Aorta (tissue), 5 donors: ENCODE data around the gene TARBP2. TPM values are rescaled to one million over a fixed set of nuclear protein-coding genes. Genes with fewer than 3 reads are reported as not detected.

Source experiments
- ATAC-seq: fragments of 200-7000 bp; cut with Tn5 transposase; one replicate; pipeline ENCODE4 v1.9.1; 2022; ENCODE audit warnings: moderate library complexity; ENCODE audit not compliant: low FRiP score
- DNase-seq, 2 donors: peaks; one replicate each; pipeline ENCODE4 v3.0.0-alpha.2; 2020
- H3K27ac ChIP-seq, 2 donors: one replicate each; pipeline ENCODE4 v1.5.1; 2013; ENCODE audit warnings: low read length in 2 of 2, mild to moderate bottlenecking in 2 of 2, moderate library complexity in 2 of 2, control low read depth in 1 of 2, inconsistent platforms in 1 of 2, low read depth in 1 of 2
- H3K27me3 ChIP-seq, 2 donors: one replicate each; pipeline ENCODE4 v1.6.1; 2013; ENCODE audit warnings: control low read depth in 1 of 2, low read length in 1 of 2, mild to moderate bottlenecking in 1 of 2, moderate library complexity in 1 of 2; ENCODE audit not compliant: insufficient read depth in 2 of 2, control insufficient read depth in 1 of 2
- H3K36me3 ChIP-seq, 2 donors: one replicate each; pipeline ENCODE4 v1.6.1; 2013; ENCODE audit warnings: control low read depth in 1 of 2, low read length in 1 of 2, mild to moderate bottlenecking in 1 of 2; ENCODE audit not compliant: insufficient read depth in 2 of 2, control insufficient read depth in 1 of 2
- H3K4me1 ChIP-seq, 2 donors: one replicate each; pipeline ENCODE4 v1.6.1; 2013; ENCODE audit warnings: low read length in 2 of 2, control low read depth in 1 of 2, mild to moderate bottlenecking in 1 of 2, moderate library complexity in 1 of 2; ENCODE audit not compliant: insufficient read depth in 2 of 2, control insufficient read depth in 1 of 2
- H3K4me3 ChIP-seq, 2 donors: one replicate each; pipeline ENCODE4 v1.5.1; 2013; ENCODE audit warnings: low read length in 2 of 2, control low read depth in 1 of 2, mild to moderate bottlenecking in 1 of 2
- H3K9me3 ChIP-seq: one replicate; pipeline ENCODE4 v1.6.1; 2013; ENCODE audit warnings: mild to moderate bottlenecking, low read length; ENCODE audit not compliant: control insufficient read depth
- WGBS, 2 donors: extraction: QIAGEN DNeasy Blood & Tissue Kit; methylation state at CpG; one replicate each; pipeline ENCODE4 v1.1.7; 2013; 5-methylcytosine and 5-hydroxymethylcytosine counted together
- intact Hi-C, 2 donors: fragments of 100-400 bp; cut with DNase I; formaldehyde crosslinking; loops; one replicate each; pipeline versions ENCODE4 v1.14.2 to v1.15.0; 2022
- polyA plus RNA-seq, 2 donors: library from polyadenylated mRNA; stranded (reverse); fragments of 200-250 nt; gene quantifications; one replicate each; pipeline ENCODE4 v1.2.3, GENCODE V29; 2013
- total RNA-seq, 2 donors: library from RNA; stranded (reverse); fragmentation: NEBNext Ultra II Directional; extraction: Animal tissue kit (Norgen Biotek cat#: 25700); gene quantifications; one replicate each; pipeline ENCODE4 v1.2.1, GENCODE V29; 2021
- donor health status: healthy with polysubstance abuse.
- donor health status: Bipolar disorder and iron deficiency.
- donor health status: DM: no; HTN: no; CAD: no.
- donor health status: DM: no; HTN: no; CAD: no.
- donor health status: DM: yes; HTN: yes; CAD: no.

Gene TARBP2
- total and polyA plus RNA-seq, 4 donors = 8.8 to 36.3 (median 17.0) TPM

DNA sequence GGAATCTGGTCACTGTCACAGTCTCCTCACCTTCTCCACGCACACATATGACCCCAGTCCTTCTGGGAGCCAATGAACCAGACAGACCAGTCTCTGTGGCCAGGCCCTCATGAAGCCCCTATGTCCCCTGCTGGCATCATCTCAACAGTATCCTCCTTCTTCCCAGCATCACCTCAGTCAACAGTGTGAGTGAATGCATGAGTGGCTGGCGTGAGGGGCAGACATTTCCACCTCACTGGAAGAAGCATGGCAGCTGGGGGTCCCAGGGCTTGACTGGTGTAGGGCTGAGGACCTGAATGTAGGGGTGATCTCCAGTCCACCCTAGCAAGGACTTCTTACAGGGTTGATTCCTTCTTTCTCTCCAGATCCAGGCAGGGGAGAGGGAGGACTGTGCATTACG, 3.6 kb upstream of the TARBP2 start:
- Histone ChIP-seq H3K27me3 (no peaks in the 10 kb centered on the region), H3K4me1 (peaks cover 0 to under 1% of the 10 kb centered on the region in 2 donors), H3K36me3 (no peaks in the 10 kb centered on the region), H3K27ac (no peak overlapping the region), H3K9me3 (no peaks in the 10 kb centered on the region), H3K4me3 (no peak overlapping the region)
- intact Hi-C loops = no loop called here
- DNase-seq = peak in 1 of 2 donors; percentile 48
- WGBS, 2 donors = 94 to 95% methylated on average over 3 of the region's 3 CpGs
- no peak for ATAC-seq

DNA sequence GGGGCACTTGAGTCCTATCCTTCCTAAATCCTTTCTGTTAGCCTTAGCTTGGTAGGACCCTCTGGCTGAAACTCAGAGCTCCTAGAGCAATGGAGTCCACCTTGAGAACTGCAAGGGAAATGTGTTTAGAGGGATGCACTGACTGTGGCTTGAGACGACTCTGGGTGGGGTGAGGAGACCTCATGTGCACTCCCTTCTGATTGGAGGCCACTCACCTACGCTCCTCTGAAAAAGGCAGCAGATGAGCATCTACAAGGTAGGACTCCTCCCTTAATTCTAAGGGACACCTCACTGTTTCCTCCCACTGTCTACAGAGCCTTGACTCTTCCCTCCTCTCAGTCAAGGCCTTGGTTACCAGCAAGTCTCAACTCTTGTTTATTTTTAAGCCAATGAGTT, 2.9 kb upstream of the TARBP2 start:
- intact Hi-C loops = no loop called here
- H3K27ac ChIP-seq = no peak overlapping the region
- DNase-seq = peak in 1 of 2 donors; percentile 4
- no peaks in the 10 kb centered on the region for H3K27me3 ChIP-seq
- H3K4me3 ChIP-seq = no peak overlapping the region
- WGBS, 2 donors = 86 to 90% methylated on average over 2 of the region's 2 CpGs
- H3K36me3 ChIP-seq = no peaks in the 10 kb centered on the region
- ATAC-seq = no peak
- no peaks in the 10 kb centered on the region for H3K9me3 ChIP-seq
- H3K4me1 ChIP-seq = no peaks in the 10 kb centered on the region

DNA sequence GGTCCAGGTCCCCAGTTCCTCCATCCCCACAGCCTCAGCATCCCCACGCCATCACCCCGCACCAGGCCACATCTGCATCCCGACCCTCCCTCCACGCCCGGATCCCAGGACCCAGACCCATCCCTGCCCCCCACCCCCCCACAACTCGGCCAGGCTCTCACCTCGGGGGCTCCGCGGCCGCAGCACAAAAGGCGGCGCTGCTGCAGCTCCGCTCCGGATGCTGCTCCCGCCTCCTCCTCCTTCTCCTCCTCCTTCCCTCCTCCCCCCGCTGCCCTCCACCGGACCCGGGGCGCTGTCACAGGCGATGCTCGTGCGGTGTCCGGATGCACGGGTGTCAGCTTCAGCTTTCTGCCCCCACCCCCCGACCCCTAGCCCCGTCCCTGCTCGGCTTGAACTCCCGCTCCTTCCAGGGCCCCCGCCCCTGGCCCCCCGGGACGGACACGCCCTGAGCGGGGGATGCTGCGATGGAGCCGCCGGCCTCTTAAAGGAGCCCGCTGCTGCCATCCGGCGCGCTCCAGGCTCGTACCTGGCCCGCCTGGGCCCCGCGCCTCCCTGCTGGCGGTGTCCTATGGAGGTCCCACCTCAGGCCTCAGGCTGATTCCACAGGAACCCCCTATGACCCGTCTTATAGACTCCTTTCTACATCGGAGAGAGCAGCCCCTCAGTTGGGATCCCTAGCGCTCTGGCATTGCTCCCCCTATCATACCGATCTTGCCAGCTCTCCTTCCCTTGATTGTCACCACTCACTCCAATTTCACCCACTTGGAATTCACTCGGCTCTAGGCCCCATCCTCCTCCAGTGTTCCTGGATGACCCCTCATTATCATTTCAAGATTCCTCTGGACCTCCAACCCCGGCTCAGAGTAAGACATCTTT, 1.6 kb upstream of the TARBP2 start, which contains the start of gene MAP3K12:
TSS of gene MAP3K12 (minus strand) at position 193 of the 876 bp plus-strand sequence. CDS start 12,067 bp downstream, outside the sequence.
- DNase-seq (peak; percentile 80 to 89), ATAC-seq (peak; percentile 31)
- intact Hi-C loops = loop anchor here (2.0 to 10.0 kb wide), 2 partner anchors 47 to 175 kb away; partner anchors contain the start of genes AAAS (in 2 of the 2) and PCBP2 (in 1 of the 2)

DNA sequence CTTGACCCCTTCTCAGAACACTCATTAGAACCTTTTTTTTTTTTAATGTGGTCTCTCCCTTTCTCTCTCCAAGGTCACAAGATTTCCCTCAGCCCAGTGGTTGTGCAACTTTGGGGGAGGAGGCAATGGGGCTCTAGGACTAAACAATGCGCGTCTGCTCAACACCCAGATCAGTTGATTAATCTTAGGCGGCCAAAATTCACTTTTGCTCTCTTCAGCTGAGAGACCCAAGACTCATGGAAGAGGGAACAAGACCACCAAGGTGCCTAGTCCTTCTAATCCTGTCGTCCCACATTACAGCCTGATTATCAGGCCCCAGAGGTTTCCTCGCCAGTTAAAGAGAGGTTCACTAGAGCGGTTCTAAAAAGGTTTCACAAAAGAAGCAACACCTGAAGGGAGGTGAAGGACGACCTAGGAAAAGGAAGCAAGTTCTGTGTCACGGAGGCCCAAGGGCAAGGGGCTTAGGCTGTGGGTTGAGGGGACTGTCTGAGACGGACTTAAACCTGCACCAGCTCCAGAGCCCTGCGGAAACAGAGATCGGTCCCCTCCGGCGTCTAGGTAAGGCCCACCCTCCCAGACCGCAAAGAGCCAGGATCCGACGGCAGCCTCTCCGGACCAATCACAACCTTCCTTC, 824 bp upstream of the TARBP2 start:
- peak overlapping the region; percentile 94 to 99 for H3K27ac ChIP-seq
- intact Hi-C loops = loop anchor here (2.0 to 10.0 kb wide), 2 partner anchors 47 to 175 kb away; partner anchors contain the start of genes AAAS (in 2 of the 2) and PCBP2 (in 1 of the 2)
- no peaks in the 10 kb centered on the region for H3K27me3 ChIP-seq
- ATAC-seq (peak; percentile 40), DNase-seq (peak; percentile 4 to 86)
- H3K4me1 ChIP-seq = no peaks in the 10 kb centered on the region
- 1 to 2% methylated on average over 13 to 17 of the region's 17 CpGs for WGBS, 2 donors
- H3K36me3 ChIP-seq = no peaks in the 10 kb centered on the region
- no peaks in the 10 kb centered on the region for H3K9me3 ChIP-seq
- H3K4me3 ChIP-seq = peak overlapping the region; percentile 39 to 82

More for the DNA sequence above, 1.6 kb upstream of the TARBP2 start, which contains the start of gene MAP3K12:
- Histone ChIP-seq H3K4me1 (no peaks in the 10 kb centered on the region), H3K27me3 (no peaks in the 10 kb centered on the region), H3K36me3 (no peaks in the 10 kb centered on the region), H3K27ac (peak within 1 kb of the TSS; percentile 94 to 99), H3K4me3 (peak within 1 kb of the TSS; percentile 39 to 82), H3K9me3 (no peaks in the 10 kb centered on the region)
- 1% methylated on average over 44 to 51 of the region's 51 CpGs for WGBS, 2 donors

DNA sequence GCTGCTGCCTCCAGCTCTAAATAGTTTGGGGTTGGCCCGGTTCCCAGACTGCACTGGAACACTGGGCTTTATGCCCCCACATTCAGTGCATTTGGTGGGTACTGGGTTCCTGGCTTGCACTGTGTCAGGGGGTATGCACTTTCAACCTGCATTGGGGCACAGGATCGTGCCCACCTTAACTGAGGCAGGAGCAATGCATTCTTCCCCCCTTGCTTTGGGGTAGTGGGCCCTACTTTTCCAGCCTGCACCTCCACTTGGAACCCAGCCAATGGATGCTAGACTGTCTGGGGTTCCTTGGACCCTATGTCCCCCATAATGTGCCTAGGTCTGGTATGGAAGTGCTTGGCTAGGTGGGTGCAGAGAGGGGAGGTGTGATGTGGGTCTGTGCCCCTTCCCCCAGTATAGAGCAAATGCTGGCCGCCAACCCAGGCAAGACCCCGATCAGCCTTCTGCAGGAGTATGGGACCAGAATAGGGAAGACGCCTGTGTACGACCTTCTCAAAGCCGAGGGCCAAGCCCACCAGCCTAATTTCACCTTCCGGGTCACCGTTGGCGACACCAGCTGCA, 615 bp downstream of the TARBP2 start:
- DNase-seq (no peak), ATAC-seq (no peak)
- H3K27me3 ChIP-seq = no peaks in the 10 kb centered on the region
- no peaks in the 10 kb centered on the region for H3K4me1 ChIP-seq
- WGBS, 2 donors = 53% methylated on average over 10 of the region's 10 CpGs
- intact Hi-C loops = loop anchor here (2.0 to 10.0 kb wide), 2 partner anchors 49 to 177 kb away; partner anchors contain the start of genes AAAS (in 2 of the 2) and PCBP2 (in 1 of the 2)
- no peaks in the 10 kb centered on the region for H3K9me3 ChIP-seq
- no peaks in the 10 kb centered on the region for H3K36me3 ChIP-seq
- H3K27ac ChIP-seq = peak overlapping the region in 1 of 2 donors; percentile 54
- H3K4me3 ChIP-seq = peak overlapping the region in 1 of 2 donors; percentile 68

DNA sequence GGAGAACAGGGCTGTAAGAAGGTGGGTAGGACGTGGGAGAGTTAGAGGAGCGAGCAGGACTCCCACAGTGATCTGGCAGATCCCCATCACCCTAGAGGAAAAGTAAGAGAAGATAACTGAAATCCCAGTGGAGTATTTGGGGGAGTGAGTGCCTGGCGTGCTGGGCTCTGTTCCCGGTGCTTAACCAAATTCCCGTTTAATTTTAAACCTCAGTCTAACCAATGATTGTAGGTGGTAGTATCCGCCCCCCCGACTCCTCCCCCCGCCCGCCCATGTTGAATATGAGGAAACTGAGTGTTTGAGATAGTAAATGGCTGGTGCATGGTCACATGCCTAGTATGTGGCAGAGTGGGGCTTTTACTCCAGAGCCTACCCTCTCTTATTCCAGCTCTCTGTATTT, 1.2 kb downstream of the TARBP2 start:
- no peaks in the 10 kb centered on the region for H3K4me1 ChIP-seq
- H3K9me3 ChIP-seq = no peaks in the 10 kb centered on the region
- H3K27ac ChIP-seq = peak overlapping the region in 1 of 2 donors; percentile 86
- no peaks in the 10 kb centered on the region for H3K27me3 ChIP-seq
- intact Hi-C loops = loop anchor here (10.0 kb wide), 1 partner anchor 178 kb away; the partner anchor contains the start of gene AAAS (in 2 of the 2)
- H3K36me3 ChIP-seq = no peaks in the 10 kb centered on the region
- H3K4me3 ChIP-seq = no peak overlapping the region
- WGBS, 2 donors = 7 to 8% methylated on average over 9 of the region's 9 CpGs
- DNase-seq = no peak
- ATAC-seq = no peak

DNA sequence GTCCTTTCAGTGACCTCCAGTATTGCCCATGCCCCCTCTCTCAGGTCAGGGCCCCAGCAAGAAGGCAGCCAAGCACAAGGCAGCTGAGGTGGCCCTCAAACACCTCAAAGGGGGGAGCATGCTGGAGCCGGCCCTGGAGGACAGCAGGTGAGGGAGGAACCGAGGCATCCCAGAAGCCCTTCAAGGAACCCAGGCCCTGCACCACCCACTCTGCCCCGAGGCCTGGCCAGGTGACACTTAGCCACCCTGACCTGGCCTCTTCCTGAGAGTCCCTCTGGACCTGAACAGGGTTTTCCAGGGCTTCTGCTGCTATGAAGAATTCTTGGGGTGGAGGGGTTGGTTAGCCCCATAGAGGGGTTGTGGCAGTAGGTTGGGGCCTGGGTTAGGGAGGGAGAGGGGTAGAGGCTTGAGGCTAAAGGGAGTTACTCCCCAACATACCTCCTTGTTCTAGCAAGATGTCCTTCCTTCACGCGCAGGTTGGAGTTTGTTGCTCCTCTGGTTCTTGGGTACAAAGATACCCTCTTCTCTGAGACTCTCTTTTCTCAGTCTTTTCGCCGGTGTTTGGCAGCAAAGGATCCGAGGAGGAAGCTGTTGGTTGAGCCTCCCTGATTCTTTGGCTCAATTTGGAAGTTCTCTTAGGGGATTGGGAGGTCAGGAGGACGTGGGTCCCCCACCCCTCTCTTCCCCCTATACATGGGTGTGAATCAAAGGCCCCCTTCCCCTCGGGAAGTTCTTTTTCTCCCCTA, 2.1 kb downstream of the TARBP2 start:
- Histone ChIP-seq H3K4me3 (no peak overlapping the region), H3K27ac (peak overlapping the region; percentile 6 to 86), H3K27me3 (no peaks in the 10 kb centered on the region), H3K9me3 (no peaks in the 10 kb centered on the region), H3K4me1 (no peaks in the 10 kb centered on the region), H3K36me3 (no peaks in the 10 kb centered on the region)
- DNase-seq = peak in 1 of 2 donors; percentile 42
- 76 to 79% methylated on average over 10 of the region's 10 CpGs for WGBS, 2 donors
- intact Hi-C loops = loop anchor here (10.0 kb wide), 1 partner anchor 178 kb away; the partner anchor contains the start of gene AAAS (in 2 of the 2)
- no peak for ATAC-seq
